ENCODE measurements around the gene OFD1.

Gene OFD1

GRCh38 chrX:13803116-13803515 is 68.6 kb downstream of the OFD1 start:
- no peak for DNase-seq

- no peak for DNase-seq
These were observed 70.7 kb downstream of the OFD1 start for GRCh38 chrX:13805241-13805640.

- no peak for DNase-seq
These were observed 73.7 kb downstream of the OFD1 start for GRCh38 chrX:13808293-13808692.

GRCh38 chrX:13808865-13809264 is 74.3 kb downstream of the OFD1 start:
- no peak for DNase-seq

- no peak for DNase-seq
These were observed 81.1 kb downstream of the OFD1 start for GRCh38 chrX:13815664-13816063.

- no peak for DNase-seq
These were observed 81.6 kb downstream of the OFD1 start for GRCh38 chrX:13816176-13816575.

- DNase-seq: no peak
These were observed 82.4 kb downstream of the OFD1 start, which contains the start of gene GPM6B for GRCh38 chrX:13816643-13817627. GPM6B (minus strand) TSS chrX:13817093; CDS start chrX:13816904, 189 bp downstream.

All from bone marrow (tissue), 2 donors.